ENCODE measurements around the gene GNGT2.

GRCh38 chr17:49194297-49194607, 16.1 kb downstream of the GNGT2 start:
- TF ChIP-seq CTCF (IDR thresholded peaks at IDR 0.05) (no peak), POLR2AphosphoS5 (IDR thresholded peaks at IDR 0.05; ENCODE audit: low read depth, low read length) (no peak), REST (IDR thresholded peaks at IDR 0.05; ENCODE audit: insufficient read depth in 1 of 2, low read depth in 2 of 2, low read length in 1 of 2) (no peak)
